WTC11 (cell line): ENCODE data around the gene PCID2. TPM values are rescaled to one million over a fixed set of nuclear protein-coding genes. Genes with fewer than 3 reads are reported as not detected.

Experiments
- ARID4B ChIP-seq: sonication (generic); formaldehyde crosslinking; IDR thresholded peaks from 2 replicates; pipeline ENCODE4 v1.8.0; 2023; ENCODE audit warnings: missing genetic modification reagents, mild to moderate bottlenecking, borderline replicate concordance
- E2F1 ChIP-seq: sonication (generic); formaldehyde crosslinking; IDR thresholded peaks from 2 replicates; pipeline ENCODE4 v1.8.0; 2022; ENCODE audit warnings: mild to moderate bottlenecking, missing genetic modification reagents
- ESRRA ChIP-seq: sonication (generic); formaldehyde crosslinking; IDR thresholded peaks from 2 replicates; pipeline ENCODE4 v1.8.1; 2022; ENCODE audit warnings: mild to moderate bottlenecking, missing genetic modification reagents, borderline replicate concordance
- HMGA2 ChIP-seq: fragments of 250-450 bp; sonication (Bioruptor Pico); IDR thresholded peaks from 2 replicates; pipeline ENCODE4 v1.4.0; 2021; ENCODE audit warnings: mild to moderate bottlenecking, moderate library complexity
- HMGXB4 ChIP-seq: sonication (generic); formaldehyde crosslinking; IDR thresholded peaks from 2 replicates; pipeline ENCODE4 v1.8.1; 2023; ENCODE audit warnings: mild to moderate bottlenecking, moderate library complexity, missing genetic modification reagents
- IRF2 ChIP-seq: sonication (generic); formaldehyde crosslinking; IDR thresholded peaks from 2 replicates; pipeline ENCODE4 v1.8.0; 2022; ENCODE audit warnings: low read depth, missing genetic modification reagents, borderline replicate concordance
- NFYB ChIP-seq: sonication (generic); formaldehyde crosslinking; conservative IDR thresholded peaks from 2 replicates; pipeline ENCODE4 v1.8.0; 2022; ENCODE audit warnings: low read depth, missing genetic modification reagents
- PRDM15 ChIP-seq: sonication (generic); formaldehyde crosslinking; IDR thresholded peaks from 2 replicates; pipeline ENCODE4 v1.8.0; 2022; ENCODE audit warnings: missing genetic modification reagents
- TCF7 ChIP-seq: sonication (generic); formaldehyde crosslinking; IDR thresholded peaks from 2 replicates; pipeline ENCODE4 v1.8.0; 2022; ENCODE audit warnings: mild to moderate bottlenecking, low read depth, missing genetic modification reagents, moderate library complexity
- ZNF281 ChIP-seq: sonication (generic); formaldehyde crosslinking; IDR thresholded peaks from 2 replicates; pipeline ENCODE4 v1.8.0; 2023; ENCODE audit warnings: mild to moderate bottlenecking, missing genetic modification reagents
- ZNF396 ChIP-seq: fragments of 250-450 bp; sonication (Bioruptor Pico); IDR thresholded peaks from 2 replicates; pipeline ENCODE4 v1.8.0; 2021; ENCODE audit warnings: mild to moderate bottlenecking, moderate library complexity, borderline replicate concordance
- ZNF416 ChIP-seq: fragments of 250-450 bp; sonication (Bioruptor Pico); IDR thresholded peaks from 2 replicates; pipeline ENCODE4 v1.9.0; 2021; ENCODE audit warnings: mild to moderate bottlenecking, inconsistent platforms
- total RNA-seq: library from RNA; stranded (reverse); gene quantifications from 3 replicates; pipeline ENCODE4 v1.2.3, GENCODE V29; 2021

Gene PCID2
- total RNA-seq, 1 experiment from 2014 or later = 69.4 TPM

- peak; percentile 84; the same call in 1 of the 2 replicates for TF ChIP-seq HMGXB4 (CRISPR knock-in tag)
- no peak for TF ChIP-seq TCF7 (CRISPR knock-in tag)
- no peak for TF ChIP-seq NFYB
- TF ChIP-seq E2F1 (CRISPR knock-in tag) = no peak
- TF ChIP-seq IRF2 (CRISPR knock-in tag) = no peak
- no peak for TF ChIP-seq ARID4B (CRISPR knock-in tag)
- TF ChIP-seq PRDM15 (CRISPR knock-in tag) = no peak
- TF ChIP-seq ESRRA (CRISPR knock-in tag) = peak; percentile 46; the same call in 1 of the 2 replicates
- no peak for TF ChIP-seq ZNF281
- TF ChIP-seq HMGA2 = no peak
- TF ChIP-seq ZNF416 (CRISPR knock-in tag) = no peak
- no peak for TF ChIP-seq ZNF396 (CRISPR knock-in tag)
These were observed 55.3 kb downstream of the PCID2 start (continued) for GRCh38 chr13:113152984-113153809.
